ENCODE results near the gene BEST2.

Gene BEST2

GRCh38 chr19:12715102-12715501 is 36.5 kb upstream of the BEST2 start:
- H3K9me3 ChIP-seq (ENCODE audit: insufficient read depth, low read length) = no peaks in the 10 kb centered on the region
- no peak for TF ChIP-seq CTCF (IDR thresholded peaks at IDR 0.05; ENCODE audit: low read depth, low read length)
- TF ChIP-seq EZH2phosphoT487 (IDR thresholded peaks at IDR 0.05; ENCODE audit: low read depth) = no peak
- 0 out of 2 replicates have a peak, but pooled peaks cover 3% of the 10 kb centered on the region for H4K20me1 ChIP-seq (ENCODE audit: insufficient read depth, low read length)
- no peaks in the 10 kb centered on the region for H3K27me3 ChIP-seq (ENCODE audit: low read depth, low read length)
- H3K4me1 ChIP-seq (ENCODE audit: low read length) = no peaks in the 10 kb centered on the region
- peaks cover 67% of the 10 kb centered on the region for H3K79me2 ChIP-seq (ENCODE audit: low read length)
- no peak overlapping the region for H2AFZ ChIP-seq (ENCODE audit: low read depth, low read length)
- no peak overlapping the region for H3K9ac ChIP-seq (ENCODE audit: low read length)
- H3K36me3 ChIP-seq (replicated peaks; ENCODE audit: low read depth, low read length) = peaks cover 58% of the 10 kb centered on the region
- no peak overlapping the region for H3K4me2 ChIP-seq (ENCODE audit: low read length)
- no peak overlapping the region for H3K4me3 ChIP-seq (ENCODE audit: low read length)
- H3K27ac ChIP-seq (ENCODE audit: low read length) = no peak overlapping the region

- H3K4me3 ChIP-seq (ENCODE audit: low read length) = no peak overlapping the region
- H3K27me3 ChIP-seq (ENCODE audit: low read depth, low read length) = no peaks in the 10 kb centered on the region
- peaks cover 73% of the 10 kb centered on the region for H3K79me2 ChIP-seq (ENCODE audit: low read length)
- H3K9ac ChIP-seq (ENCODE audit: low read length) = no peak overlapping the region
- peaks cover 58% of the 10 kb centered on the region for H3K36me3 ChIP-seq (replicated peaks; ENCODE audit: low read depth, low read length)
- no peak for TF ChIP-seq CTCF (IDR thresholded peaks at IDR 0.05; ENCODE audit: low read depth, low read length)
- peaks cover 3% of the 10 kb centered on the region; the same call in 1 of the 2 replicates for H3K4me1 ChIP-seq (ENCODE audit: low read length)
- no peaks in the 10 kb centered on the region for H3K9me3 ChIP-seq (ENCODE audit: insufficient read depth, low read length)
- H3K27ac ChIP-seq (ENCODE audit: low read length) = no peak overlapping the region
- no peak overlapping the region for H3K4me2 ChIP-seq (ENCODE audit: low read length)
- no peak overlapping the region for H2AFZ ChIP-seq (ENCODE audit: low read depth, low read length)
- H4K20me1 ChIP-seq (ENCODE audit: insufficient read depth, low read length) = 0 out of 2 replicates have a peak, but pooled peaks cover 3% of the 10 kb centered on the region
These were observed 35.7 kb upstream of the BEST2 start for GRCh38 chr19:12715929-12716328.

GRCh38 chr19:12720296-12720695 is 31.3 kb upstream of the BEST2 start:
- TF ChIP-seq EZH2phosphoT487 (IDR thresholded peaks at IDR 0.05; ENCODE audit: low read depth) = no peak
- no peak for TF ChIP-seq CTCF (IDR thresholded peaks at IDR 0.05; ENCODE audit: low read depth, low read length)
- no peak overlapping the region for H2AFZ ChIP-seq (ENCODE audit: low read depth, low read length)
- H3K27me3 ChIP-seq (ENCODE audit: low read depth, low read length) = no peaks in the 10 kb centered on the region
- peaks cover 10% of the 10 kb centered on the region; the same call in 1 of the 2 replicates for H4K20me1 ChIP-seq (ENCODE audit: insufficient read depth, low read length)
- H3K36me3 ChIP-seq (replicated peaks; ENCODE audit: low read depth, low read length) = peaks cover 35% of the 10 kb centered on the region
- peaks cover 89% of the 10 kb centered on the region for H3K79me2 ChIP-seq (ENCODE audit: low read length)
- no peak overlapping the region for H3K27ac ChIP-seq (ENCODE audit: low read length)
- H3K4me2 ChIP-seq (ENCODE audit: low read length) = no peak overlapping the region
- H3K4me1 ChIP-seq (ENCODE audit: low read length) = peaks cover 14% of the 10 kb centered on the region
- no peak overlapping the region for H3K4me3 ChIP-seq (ENCODE audit: low read length)
- no peaks in the 10 kb centered on the region for H3K9me3 ChIP-seq (ENCODE audit: insufficient read depth, low read length)
- no peak overlapping the region for H3K9ac ChIP-seq (ENCODE audit: low read length)

- TF ChIP-seq EZH2phosphoT487 (IDR thresholded peaks at IDR 0.05; ENCODE audit: low read depth) (no peak), CTCF (IDR thresholded peaks at IDR 0.05; ENCODE audit: low read depth, low read length) (no peak)
- peaks cover 7% of the 10 kb centered on the region; the same call in 1 of the 2 replicates for H4K20me1 ChIP-seq (ENCODE audit: insufficient read depth, low read length)
- peak overlapping the region; percentile 94 for H3K4me2 ChIP-seq (ENCODE audit: low read length)
- no peaks in the 10 kb centered on the region for H3K9me3 ChIP-seq (ENCODE audit: insufficient read depth, low read length)
- H3K79me2 ChIP-seq (ENCODE audit: low read length) = peaks cover 81% of the 10 kb centered on the region
- peak overlapping the region; percentile 92 for H3K4me3 ChIP-seq (ENCODE audit: low read length)
- H3K27ac ChIP-seq (ENCODE audit: low read length) = peak overlapping the region; percentile 69
- peaks cover 14% of the 10 kb centered on the region for H3K4me1 ChIP-seq (ENCODE audit: low read length)
- peaks cover 29% of the 10 kb centered on the region for H3K36me3 ChIP-seq (replicated peaks; ENCODE audit: low read depth, low read length)
- H2AFZ ChIP-seq (ENCODE audit: low read depth, low read length) = no peak overlapping the region
- no peaks in the 10 kb centered on the region for H3K27me3 ChIP-seq (ENCODE audit: low read depth, low read length)
- H3K9ac ChIP-seq (ENCODE audit: low read length) = peak overlapping the region; percentile 97
These were observed 30.5 kb upstream of the BEST2 start for GRCh38 chr19:12720851-12721655.

Measured in OCI-LY3 (cell line).